Measurements from ENCODE around the gene RBM24. TPM values are rescaled to one million over a fixed set of nuclear protein-coding genes. Genes with fewer than 3 reads are reported as not detected.
"Not testable (repeated sequence)": the region's sequence is repeated elsewhere in the genome, so short reads cannot be mapped to it uniquely, and the experiment has no call there.

RBM24 gene
- total RNA-seq, 1 donor from 2014 or later, result 13.2 TPM

GRCh38 chr6:17300637-17301036, 19.5 kb downstream of the RBM24 start:
- DNase-seq (ENCODE audit: extremely low spot score, unreplicated experiment), result no peak
- H3K36me3 Mint-ChIP-seq (ENCODE audit: unreplicated experiment), result no peaks in the 10 kb centered on the region
- H3K4me3 Mint-ChIP-seq (ENCODE audit: unreplicated experiment), result no peak overlapping the region
- no peak for TF ChIP-seq CTCF (IDR thresholded peaks at IDR 0.05)
- H3K9me3 Mint-ChIP-seq (ENCODE audit: unreplicated experiment), result no peaks in the 10 kb centered on the region
- no peaks in the 10 kb centered on the region for H3K27me3 Mint-ChIP-seq (ENCODE audit: unreplicated experiment)
- H3K27ac Mint-ChIP-seq (ENCODE audit: unreplicated experiment), result no peak overlapping the region
- H3K4me1 Mint-ChIP-seq (ENCODE audit: unreplicated experiment), result peaks cover 25% of the 10 kb centered on the region

GRCh38 chr6:17303444-17303843, 22.3 kb downstream of the RBM24 start:
- Mint-ChIP-seq H3K4me1 (ENCODE audit: unreplicated experiment) (peaks cover 9% of the 10 kb centered on the region), H3K9me3 (ENCODE audit: unreplicated experiment) (no peaks in the 10 kb centered on the region), H3K27ac (ENCODE audit: unreplicated experiment) (no peak overlapping the region), H3K36me3 (ENCODE audit: unreplicated experiment) (no peaks in the 10 kb centered on the region), H3K4me3 (ENCODE audit: unreplicated experiment) (no peak overlapping the region), H3K27me3 (ENCODE audit: unreplicated experiment) (no peaks in the 10 kb centered on the region)
- no peak for DNase-seq (ENCODE audit: extremely low spot score, unreplicated experiment)
- no peak for TF ChIP-seq CTCF (IDR thresholded peaks at IDR 0.05)

- H3K4me3 Mint-ChIP-seq (ENCODE audit: unreplicated experiment), result no peak overlapping the region
- H3K27me3 Mint-ChIP-seq (ENCODE audit: unreplicated experiment), result no peaks in the 10 kb centered on the region
- H3K36me3 Mint-ChIP-seq (ENCODE audit: unreplicated experiment), result no peaks in the 10 kb centered on the region
- no peak for DNase-seq (ENCODE audit: extremely low spot score, unreplicated experiment)
- H3K9me3 Mint-ChIP-seq (ENCODE audit: unreplicated experiment), result no peaks in the 10 kb centered on the region
- no peaks in the 10 kb centered on the region for H3K4me1 Mint-ChIP-seq (ENCODE audit: unreplicated experiment)
- H3K27ac Mint-ChIP-seq (ENCODE audit: unreplicated experiment), result no peak overlapping the region
- TF ChIP-seq CTCF (IDR thresholded peaks at IDR 0.05), result no peak
These were observed 24.2 kb downstream of the RBM24 start for GRCh38 chr6:17305219-17306001.

GRCh38 chr6:17311595-17312311, 30.6 kb downstream of the RBM24 start:
- H3K4me3 Mint-ChIP-seq (ENCODE audit: unreplicated experiment), result no peak overlapping the region
- no peak for DNase-seq (ENCODE audit: extremely low spot score, unreplicated experiment)
- H3K27me3 Mint-ChIP-seq (ENCODE audit: unreplicated experiment), result no peaks in the 10 kb centered on the region
- H3K36me3 Mint-ChIP-seq (ENCODE audit: unreplicated experiment), result no peaks in the 10 kb centered on the region
- no peak overlapping the region for H3K27ac Mint-ChIP-seq (ENCODE audit: unreplicated experiment)
- no peaks in the 10 kb centered on the region for H3K4me1 Mint-ChIP-seq (ENCODE audit: unreplicated experiment)
- no peak for TF ChIP-seq CTCF (IDR thresholded peaks at IDR 0.05)
- H3K9me3 Mint-ChIP-seq (ENCODE audit: unreplicated experiment), result no peaks in the 10 kb centered on the region

GRCh38 chr6:17313238-17313637, 32.1 kb downstream of the RBM24 start:
- H3K27me3 Mint-ChIP-seq (ENCODE audit: unreplicated experiment); H3K4me3 Mint-ChIP-seq (ENCODE audit: unreplicated experiment); H3K27ac Mint-ChIP-seq (ENCODE audit: unreplicated experiment); H3K9me3 Mint-ChIP-seq (ENCODE audit: unreplicated experiment); DNase-seq (ENCODE audit: extremely low spot score, unreplicated experiment); H3K36me3 Mint-ChIP-seq (ENCODE audit: unreplicated experiment); H3K4me1 Mint-ChIP-seq (ENCODE audit: unreplicated experiment): not testable (repeated sequence)

Measured in osteocyte (in vitro differentiated cells).